ENCODE data around the gene MRPL3. TPM values are rescaled to one million over a fixed set of nuclear protein-coding genes. Genes with fewer than 3 reads are reported as not detected.

The MRPL3 gene
- total RNA-seq, 4 donors from 2014 or later: 50.7 to 73.4 (median 57.4) TPM

GRCh38 chr3:131518680-131519079 lies 15.9 kb upstream of the MRPL3 start:
- intact Hi-C loops (cut with DNase I): no loop called here
- no peaks in the 10 kb centered on the region for H3K36me3 ChIP-seq

GRCh38 chr3:131505421-131505820 lies 2.6 kb upstream of the MRPL3 start:
- H3K4me3 ChIP-seq: no peak overlapping the region
- peaks cover 0 to 5% (median 1%) of the 10 kb centered on the region in 4 donors for H3K36me3 ChIP-seq
- DNase-seq (ENCODE audit: extremely low spot score): no peak
- H3K27me3 ChIP-seq: no peaks in the 10 kb centered on the region
- intact Hi-C loops (cut with DNase I): no loop called here
- H3K9me3 ChIP-seq: peaks cover 0 to 3% (median 0%) of the 10 kb centered on the region in 4 donors
- WGBS: 71% methylated on average over 4 of the region's 4 CpGs
- H3K4me1 ChIP-seq: peaks cover 7 to 30% (median 27%) of the 10 kb centered on the region in 4 donors
- TF ChIP-seq EP300 (IDR thresholded peaks at IDR 0.05) (no peak), CTCF (IDR thresholded peaks at IDR 0.05) (no peak), POLR2A (IDR thresholded peaks at IDR 0.05; ENCODE audit: low read depth) (no peak), POLR2AphosphoS5 (IDR thresholded peaks at IDR 0.05) (no peak)
- no peak overlapping the region for H3K27ac ChIP-seq (replicated peaks in 1 of 4)

More at GRCh38 chr3:131518680-131519079, 15.9 kb upstream of the MRPL3 start:
- H3K4me1 ChIP-seq: no peaks in the 10 kb centered on the region
- no peak overlapping the region for H3K4me3 ChIP-seq
- 75% methylated on average over 7 of the region's 7 CpGs for WGBS
- H3K27me3 ChIP-seq: no peaks in the 10 kb centered on the region
- no peaks in the 10 kb centered on the region for H3K9me3 ChIP-seq
- TF ChIP-seq POLR2AphosphoS5 (IDR thresholded peaks at IDR 0.05) (no peak), EP300 (IDR thresholded peaks at IDR 0.05) (no peak), POLR2A (IDR thresholded peaks at IDR 0.05; ENCODE audit: low read depth) (no peak), CTCF (IDR thresholded peaks at IDR 0.05) (no peak)
- H3K27ac ChIP-seq (replicated peaks in 1 of 4): no peak overlapping the region
- peak; percentile 78 for DNase-seq (ENCODE audit: extremely low spot score)

GRCh38 chr3:131503320-131503635 lies 507 bp upstream of the MRPL3 start:
- DNase-seq (ENCODE audit: extremely low spot score): no peak
- Histone ChIP-seq H3K27ac (replicated peaks in 1 of 4) (peak overlapping the region; percentile 70 to 85 (median 78)), H3K4me3 (peak overlapping the region; percentile 81 to 93 (median 90)), H3K27me3 (no peaks in the 10 kb centered on the region), H3K4me1 (peaks cover 7 to 31% (median 28%) of the 10 kb centered on the region in 4 donors), H3K36me3 (peaks cover 11 to 26% (median 18%) of the 10 kb centered on the region in 4 donors), H3K9me3 (peaks cover 0 to 3% (median 0%) of the 10 kb centered on the region in 4 donors)
- intact Hi-C loops (cut with DNase I): loop anchor here (5.0 kb wide), 1 partner anchor 121 kb away; the partner anchor contains the start of gene NUDT16
- TF ChIP-seq POLR2AphosphoS5 (IDR thresholded peaks at IDR 0.05) (no peak), CTCF (IDR thresholded peaks at IDR 0.05) (no peak), EP300 (IDR thresholded peaks at IDR 0.05) (no peak), POLR2A (IDR thresholded peaks at IDR 0.05; ENCODE audit: low read depth) (no peak)

DNA sequence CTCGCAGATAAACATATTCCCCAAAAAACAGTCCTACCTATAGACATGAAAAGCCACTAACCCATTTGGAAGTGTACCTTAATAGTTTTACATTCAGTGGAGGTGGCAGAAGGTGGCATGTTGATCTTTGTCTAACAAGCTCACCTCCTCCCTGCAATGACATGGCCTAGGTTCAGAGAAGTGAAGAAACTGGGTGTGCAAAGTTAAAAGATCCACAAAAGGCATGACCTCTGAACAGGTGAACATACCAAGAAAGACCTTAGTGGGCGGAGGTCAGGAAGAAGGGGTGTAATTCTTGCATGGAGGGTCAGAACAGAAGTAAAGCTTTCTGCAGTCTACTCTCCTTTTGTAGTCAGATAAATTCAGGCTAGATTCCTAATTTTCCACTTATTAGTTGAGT lies 822 bp downstream of the MRPL3 start:
- Histone ChIP-seq H3K4me3 (peak overlapping the region; percentile 81 to 93 (median 90)), H3K27ac (replicated peaks in 1 of 4) (peak overlapping the region; percentile 70 to 85 (median 78)), H3K36me3 (peaks cover 23 to 39% (median 31%) of the 10 kb centered on the region in 4 donors), H3K4me1 (peaks cover 7 to 31% (median 28%) of the 10 kb centered on the region in 4 donors), H3K27me3 (no peaks in the 10 kb centered on the region), H3K9me3 (peaks cover 0 to 3% (median 0%) of the 10 kb centered on the region in 4 donors)
- no peak for TF ChIP-seq POLR2A (IDR thresholded peaks at IDR 0.05; ENCODE audit: low read depth)
- TF ChIP-seq CTCF (IDR thresholded peaks at IDR 0.05): no peak
- TF ChIP-seq POLR2AphosphoS5 (IDR thresholded peaks at IDR 0.05): no peak
- no peak for TF ChIP-seq EP300 (IDR thresholded peaks at IDR 0.05)
- no peak for DNase-seq (ENCODE audit: extremely low spot score)
- 54% methylated on average over 2 of the region's 2 CpGs for WGBS
- intact Hi-C loops (cut with DNase I): loop anchor here (5.0 kb wide), 1 partner anchor 120 kb away; the partner anchor contains the start of gene NUDT16

GRCh38 chr3:131494706-131495105 lies 8.1 kb downstream of the MRPL3 start:
- Histone ChIP-seq H3K4me1 (no peaks in the 10 kb centered on the region), H3K36me3 (peaks cover 30 to 90% (median 59%) of the 10 kb centered on the region in 4 donors), H3K27ac (replicated peaks in 1 of 4) (no peak overlapping the region), H3K4me3 (no peak overlapping the region), H3K9me3 (no peaks in the 10 kb centered on the region), H3K27me3 (no peaks in the 10 kb centered on the region)
- DNase-seq (ENCODE audit: extremely low spot score): no peak
- WGBS: 88% methylated on average over 1 of the region's 1 CpG
- intact Hi-C loops (cut with DNase I): no loop called here
- TF ChIP-seq POLR2AphosphoS5 (IDR thresholded peaks at IDR 0.05) (no peak), POLR2A (IDR thresholded peaks at IDR 0.05; ENCODE audit: low read depth) (no peak), CTCF (IDR thresholded peaks at IDR 0.05) (no peak), EP300 (IDR thresholded peaks at IDR 0.05) (no peak)
